HepG2 (cell line): Measurements from ENCODE around the gene DCPS. TPM values are rescaled to one million over a fixed set of nuclear protein-coding genes. Genes with fewer than 3 reads are reported as not detected.
A peak's percentile ranks its signal among the peaks of the same experiment; 100 is the strongest.

ENCODE experiments used
- ATAC-seq: fragments of 200-7000 bp; cut with Tn5 transposase; 3 replicates; pipeline ENCODE4 v1.9.1; 2020; ENCODE audit warnings: mild to moderate bottlenecking, moderate library complexity
- BruUV-seq: library from RNA; stranded (reverse); fragments of 400-500 nt; replicated peaks from 2 replicates; lab custom pipeline; 2021; lab: Mats Ljungman, UMichigan
- CTCF ChIA-PET: fragments of 300-600 bp; formaldehyde crosslinking; extraction: SDS; loops from one replicate; lab custom pipeline; 2021; ENCODE audit warnings: low total read pairs, inconsistent platforms, low intra/inter-chr PET ratio; lab: Yijun Ruan, JAX
- POLR2A ChIA-PET: fragments of 350-600 bp; sonication (Branson Sonifier 250); formaldehyde crosslinking; loops from one replicate; lab custom pipeline; 2020; ENCODE audit warnings: antibody characterized with exemption, inconsistent platforms; lab: Yijun Ruan, JAX
- DNase-seq: peaks from one replicate; pipeline ENCODE4 v3.0.0-alpha.2; 2015; ENCODE audit warnings: low spot score
- FAIRE-seq: peaks from 3 replicates; lab custom pipeline; 2011; peaks lifted over from hg19 to GRCh38; lab: Jason Lieb, UNC
- H2AFZ ChIP-seq: one replicate; pipeline ENCODE4 v1.6.1; 2011; ENCODE audit warnings: low read length, inconsistent platforms
- H3K27ac ChIP-seq: fragments of 300-600 bp; 3 replicates; pipeline ENCODE4 v1.8.0; 2011; ENCODE audit warnings: mixed run types, mild to moderate bottlenecking, mixed read lengths, low read length, inconsistent platforms; ENCODE audit not compliant: insufficient read depth; ENCODE audit errors: extremely low read length
- H3K27me3 ChIP-seq, 2 experiments: fragments of 200-600 bp in 1 of 2; 2 replicates in 1 of 2; 3 replicates in 1 of 2; pipeline versions ENCODE4 v1.6.0 to v1.8.0; 2011; ENCODE audit warnings: low read length in 2 of 2, mild to moderate bottlenecking in 2 of 2, moderate library complexity in 2 of 2, inconsistent platforms in 1 of 2; ENCODE audit not compliant: insufficient read depth in 2 of 2, control insufficient read depth in 1 of 2
- H3K36me3 ChIP-seq, 2 experiments: fragments of 200-600 bp in 1 of 2; replicated peaks in 1 of 2; 2 replicates in 1 of 2; 3 replicates in 1 of 2; pipeline versions ENCODE4 v1.5.1 to v1.8.0; 2011; ENCODE audit warnings: low read length in 2 of 2, inconsistent platforms in 1 of 2; ENCODE audit not compliant: insufficient read depth in 2 of 2, control insufficient read depth in 1 of 2
- H3K4me1 ChIP-seq: 2 replicates; pipeline ENCODE4 v1.5.1; 2012; ENCODE audit warnings: low read length, inconsistent platforms; ENCODE audit not compliant: insufficient read depth
- H3K4me2 ChIP-seq: 2 replicates; pipeline ENCODE4 v1.6.0; 2011; ENCODE audit warnings: low read depth, low read length, inconsistent platforms
- H3K4me3 ChIP-seq, 3 experiments: fragments of 200-600 bp in 1 of 3; sonication (generic), shearing (Covaris generic) in 1 of 3; replicated peaks in 1 of 3; 2 replicates each; pipeline ENCODE4 v1.5.1; 2011 to 2016; ENCODE audit warnings: low read length in 3 of 3, inconsistent platforms in 2 of 3, low read depth in 2 of 3, mild to moderate bottlenecking in 2 of 3, control low read depth in 1 of 3, mixed read lengths in 1 of 3; ENCODE audit not compliant: insufficient read depth in 1 of 3
- H3K79me2 ChIP-seq: one replicate; pipeline ENCODE4 v1.6.1; 2011; ENCODE audit warnings: low read length, inconsistent platforms; ENCODE audit not compliant: insufficient read depth
- H3K9ac ChIP-seq: 2 replicates; pipeline ENCODE4 v1.6.0; 2011; ENCODE audit warnings: mild to moderate bottlenecking, low read depth, low read length, inconsistent platforms; ENCODE audit not compliant: insufficient read depth
- H3K9me3 ChIP-seq: 2 replicates; pipeline ENCODE4 v1.5.1; 2012; ENCODE audit warnings: mild to moderate bottlenecking, low read length
- H4K20me1 ChIP-seq: 2 replicates; pipeline ENCODE4 v1.6.0; 2011; ENCODE audit warnings: inconsistent platforms, mild to moderate bottlenecking, low read length, moderate library complexity; ENCODE audit not compliant: insufficient read depth
- ATRX ChIP-seq: sonication (generic); formaldehyde crosslinking; IDR thresholded peaks from 2 replicates; pipeline ENCODE4 v1.4.0; 2020; ENCODE audit warnings: missing genetic modification reagents, borderline replicate concordance
- CEBPB ChIP-seq: IDR thresholded peaks from 2 replicates; pipeline ENCODE4 v1.6.1; 2011; ENCODE audit warnings: low read depth, low read length, improper control_type of control experiment, borderline replicate concordance
- ELF4 ChIP-seq: sonication (generic); formaldehyde crosslinking; IDR thresholded peaks from 2 replicates; pipeline ENCODE4 v1.5.0; 2020; ENCODE audit warnings: missing genetic modification reagents, mild to moderate bottlenecking, moderate library complexity, borderline replicate concordance
- EZH2 ChIP-seq: conservative IDR thresholded peaks from 2 replicates; pipeline ENCODE4 v1.6.1; 2012; ENCODE audit warnings: mild to moderate bottlenecking, low read depth, low read length, moderate library complexity
- KAT7 ChIP-seq: IDR thresholded peaks from 2 replicates; pipeline ENCODE4 v1.6.1; 2018; ENCODE audit warnings: borderline replicate concordance, missing compliant biosample characterization
- KDM2A ChIP-seq: sonication (generic); formaldehyde crosslinking; IDR thresholded peaks from 2 replicates; pipeline ENCODE4 v1.4.0; 2020; ENCODE audit warnings: low read depth, missing genetic modification reagents, borderline replicate concordance
- KDM5B ChIP-seq: sonication (generic); formaldehyde crosslinking; IDR thresholded peaks from 2 replicates; pipeline ENCODE4 v1.4.0; 2020; ENCODE audit warnings: missing genetic modification reagents, mild to moderate bottlenecking, borderline replicate concordance
- MAZ ChIP-seq, 2 experiments: sonication (generic) in 1 of 2; formaldehyde crosslinking in 1 of 2; IDR thresholded peaks; 2 replicates each; pipeline versions ENCODE4 v1.5.0 to v1.6.1; 2012 to 2020; ENCODE audit warnings: low read depth in 2 of 2, mild to moderate bottlenecking in 2 of 2, borderline replicate concordance in 1 of 2, improper control_type of control experiment in 1 of 2, low read length in 1 of 2, missing genetic modification reagents in 1 of 2, moderate library complexity in 1 of 2
- REL ChIP-seq: sonication (generic); formaldehyde crosslinking; conservative IDR thresholded peaks from 2 replicates; pipeline ENCODE4 v1.8.0; 2022; ENCODE audit warnings: mild to moderate bottlenecking, missing genetic modification reagents, moderate library complexity
- SRSF1 ChIP-seq: fragments of 200-400 bp; formaldehyde crosslinking; optimal IDR thresholded peaks from 2 replicates; pipeline ENCODE3; 2017; ENCODE audit warnings: mild to moderate bottlenecking, low read depth, low read length, moderate library complexity
- STAG1 ChIP-seq: sonication (generic); formaldehyde crosslinking; IDR thresholded peaks from 2 replicates; pipeline ENCODE4 v1.4.0; 2020; ENCODE audit warnings: missing genetic modification reagents
- TAF1 ChIP-seq: sonication (generic); formaldehyde crosslinking; IDR thresholded peaks from 2 replicates; pipeline ENCODE4 v1.4.0; 2020; ENCODE audit warnings: missing genetic modification reagents
- TEAD3 ChIP-seq: optimal IDR thresholded peaks from 2 replicates; pipeline ENCODE3; 2016; ENCODE audit warnings: borderline replicate concordance
- ZFP36L2 ChIP-seq: sonication (generic); formaldehyde crosslinking; IDR thresholded peaks from 2 replicates; pipeline ENCODE4 v1.4.0; 2020; ENCODE audit warnings: missing genetic modification reagents
- ZNF660 ChIP-seq: sonication (generic); formaldehyde crosslinking; IDR thresholded peaks from 2 replicates; pipeline ENCODE4 v1.5.1; 2020; ENCODE audit warnings: mild to moderate bottlenecking, low read depth, missing genetic modification reagents, borderline replicate concordance
- ZNF782 ChIP-seq: sonication (generic); formaldehyde crosslinking; IDR thresholded peaks from 2 replicates; pipeline ENCODE4 v1.4.0; 2020; ENCODE audit warnings: missing genetic modification reagents, mild to moderate bottlenecking, borderline replicate concordance
- WGBS: methylation state at CpG from one replicate; pipeline ENCODE4 v1.1.6; 2017; ENCODE audit warnings: low lambda C conversion rate; 5-methylcytosine and 5-hydroxymethylcytosine counted together
- in situ Hi-C: cut with HindIII; loops from 2 replicates; pipeline ENCODE4 v1.10.0; 2017; ENCODE audit warnings: low pct_unique_long_range_greater_than_20kb; ENCODE audit not compliant: extremely low pct_ligation_motif_present
- intact Hi-C: fragments of 100-400 bp; cut with micrococcal nuclease; formaldehyde crosslinking; loops from one replicate; pipeline ENCODE4 v1.10.0; 2022; ENCODE audit not compliant: unreplicated experiment
- polyA plus RNA-seq, 8 experiments: library from polyadenylated mRNA; depleted of rRNA in 3 of 8; stranded (reverse) in 7 of 8; unstranded in 1 of 8; fragments of >200 nt; fragmentation: Illumina TruSeq in 4 of 8; extraction: Trizol in 4 of 8; gene quantifications; 2 replicates each; pipeline versions ENCODE4 v1.2.1 to v1.2.3, GENCODE V29; 2011 to 2016; ENCODE audit warnings: low read depth in 4 of 8, missing spikeins in 1 of 8, mixed read lengths in 1 of 8; ENCODE audit not compliant: insufficient read depth in 1 of 8
- total RNA-seq, 5 experiments: library from RNA; depleted of rRNA; stranded (reverse); fragments of >200 nt; fragmentation: Illumina TruSeq; extraction: Trizol; gene quantifications; 2 replicates each; pipeline ENCODE4 v1.2.3, GENCODE V29; 2016; ENCODE audit warnings: low read depth in 1 of 5
- TF ChIP-seq, protein P1 (sequence below): sonication (generic); formaldehyde crosslinking; IDR thresholded peaks from 2 replicates; pipeline ENCODE4 v1.4.0; 2020; ENCODE audit warnings: missing genetic modification reagents
- TF ChIP-seq, protein P2 (sequence below): sonication (generic); formaldehyde crosslinking; IDR thresholded peaks from 2 replicates; pipeline ENCODE4 v1.5.1; 2020; ENCODE audit warnings: mild to moderate bottlenecking, moderate library complexity, missing genetic modification reagents
- TF ChIP-seq, protein P3 (sequence below): sonication (generic); formaldehyde crosslinking; IDR thresholded peaks from 2 replicates; pipeline ENCODE4 v1.4.0; 2020; ENCODE audit warnings: mild to moderate bottlenecking, missing genetic modification reagents
- TF ChIP-seq, protein P4 (sequence below): sonication (generic); formaldehyde crosslinking; conservative IDR thresholded peaks from 2 replicates; pipeline ENCODE4 v1.8.1; 2023; ENCODE audit warnings: missing genetic modification reagents

The DCPS gene
- total and polyA plus RNA-seq, 2 of the 13 experiments (the other 11 are each of a cell fraction or from before 2014, with no cell fraction given), result 21.9 to 22.5 TPM

DNA sequence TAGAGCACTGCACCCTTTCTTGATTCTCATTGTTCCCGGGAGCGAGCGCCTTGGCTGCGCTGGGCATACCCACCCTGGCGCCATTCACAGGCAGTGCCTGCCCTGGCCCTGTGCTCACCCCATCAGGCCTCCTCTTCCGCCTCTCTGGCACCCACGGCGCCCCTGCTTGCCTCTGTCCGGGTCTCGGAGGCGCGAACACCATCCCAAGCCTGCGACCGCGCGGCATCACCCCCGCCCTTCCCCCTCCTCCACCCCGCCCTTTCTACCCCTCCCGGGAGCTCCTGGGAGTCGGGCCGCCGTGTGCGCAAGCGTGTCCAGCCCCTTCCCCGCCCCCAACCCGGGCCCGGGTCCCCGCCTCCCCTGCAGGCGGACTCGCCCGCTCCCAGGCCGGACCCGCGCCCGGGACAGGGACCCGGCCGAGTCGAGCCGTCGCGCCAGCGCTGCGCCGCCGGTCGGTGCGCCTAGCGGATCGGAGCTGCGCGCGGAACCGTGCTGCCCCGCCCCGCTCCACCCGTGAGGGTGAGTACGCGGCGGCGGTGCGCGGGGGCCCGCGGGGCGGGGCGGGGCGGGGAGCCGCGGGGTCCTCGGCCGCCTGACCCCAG, 51.6 kb downstream of the DCPS start, which contains the start of gene ST3GAL4:
TSS of gene ST3GAL4 (plus strand) at position 363 of the 602 bp plus-strand sequence. CDS start 50,470 bp downstream, outside the sequence.
- in situ Hi-C loops (no loop called here), intact Hi-C loops (no loop called here)
- Histone ChIP-seq H3K9me3 (no peaks in the 10 kb centered on the region), H4K20me1 (no peaks in the 10 kb centered on the region), H3K4me2 (peak within 1 kb of the TSS; percentile 91), H3K27me3 (no peaks in the 10 kb centered on the region; a peak in 1 of 5 replicates), H3K79me2 (peaks cover 20% of the 10 kb centered on the region), H3K36me3 (no peaks in the 10 kb centered on the region), H2AFZ (peak within 1 kb of the TSS; percentile 51), H3K9ac (peak within 1 kb of the TSS; percentile 87), H3K4me3 (peak within 1 kb of the TSS; percentile 86 to 97 (median 86)), H3K27ac (peak within 1 kb of the TSS; percentile 77), H3K4me1 (peaks cover 43% of the 10 kb centered on the region)
- peak; percentile 68 for DNase-seq
- CTCF ChIA-PET, result no interaction called here
- BruUV-seq, result no TSS peak
- no CpG with 5 or more reads among the region's 71 CpGs for whole genome bisulfite sequencing
- POLR2A ChIA-PET, result interaction anchor here (0.7 to 3.7 kb wide), 6 partner anchors 9 to 86 kb away, joined by 3 to 24 read pairs (median 4); partner anchors contain the start of genes DCPS, FOXRED1 and SRPRA
- peak; percentile 69 for ATAC-seq
- FAIRE-seq, result no peak
- no peak for TF ChIP-seq ELF4 (CRISPR knock-in tag)
- no peak for TF ChIP-seq ZNF660
- no peak for TF ChIP-seq ATRX (CRISPR knock-in tag)
- TF ChIP-seq, protein P1, sequence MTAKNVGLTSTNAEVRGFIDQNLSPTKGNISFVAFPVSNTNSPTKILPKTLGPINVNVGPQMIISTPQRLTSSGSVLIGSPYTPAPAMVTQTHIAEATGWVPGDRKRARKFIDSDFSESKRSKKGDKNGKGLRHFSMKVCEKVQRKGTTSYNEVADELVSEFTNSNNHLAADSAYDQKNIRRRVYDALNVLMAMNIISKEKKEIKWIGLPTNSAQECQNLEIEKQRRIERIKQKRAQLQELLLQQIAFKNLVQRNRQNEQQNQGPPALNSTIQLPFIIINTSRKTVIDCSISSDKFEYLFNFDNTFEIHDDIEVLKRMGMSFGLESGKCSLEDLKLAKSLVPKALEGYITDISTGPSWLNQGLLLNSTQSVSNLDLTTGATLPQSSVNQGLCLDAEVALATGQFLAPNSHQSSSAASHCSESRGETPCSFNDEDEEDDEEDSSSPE (CRISPR knock-in tag), result no peak
- peak; percentile 96 for TF ChIP-seq MAZ (IDR thresholded peaks at IDR 0.05; ENCODE audit: borderline replicate concordance, low read depth, low read length)
- 0 out of 2 replicates have a peak, but pooled peaks have one; percentile 24 for TF ChIP-seq MAZ (CRISPR knock-in tag; IDR thresholded peaks at IDR 0.05; ENCODE audit: low read depth)
- no peak for TF ChIP-seq REL (CRISPR knock-in tag)
- peak; percentile 4; the same call in 1 of the 2 replicates for TF ChIP-seq KDM2A (CRISPR knock-in tag)
- no peak for TF ChIP-seq EZH2
- TF ChIP-seq STAG1 (CRISPR knock-in tag), result no peak
- TF ChIP-seq SRSF1, result no peak
- TF ChIP-seq, protein P2, sequence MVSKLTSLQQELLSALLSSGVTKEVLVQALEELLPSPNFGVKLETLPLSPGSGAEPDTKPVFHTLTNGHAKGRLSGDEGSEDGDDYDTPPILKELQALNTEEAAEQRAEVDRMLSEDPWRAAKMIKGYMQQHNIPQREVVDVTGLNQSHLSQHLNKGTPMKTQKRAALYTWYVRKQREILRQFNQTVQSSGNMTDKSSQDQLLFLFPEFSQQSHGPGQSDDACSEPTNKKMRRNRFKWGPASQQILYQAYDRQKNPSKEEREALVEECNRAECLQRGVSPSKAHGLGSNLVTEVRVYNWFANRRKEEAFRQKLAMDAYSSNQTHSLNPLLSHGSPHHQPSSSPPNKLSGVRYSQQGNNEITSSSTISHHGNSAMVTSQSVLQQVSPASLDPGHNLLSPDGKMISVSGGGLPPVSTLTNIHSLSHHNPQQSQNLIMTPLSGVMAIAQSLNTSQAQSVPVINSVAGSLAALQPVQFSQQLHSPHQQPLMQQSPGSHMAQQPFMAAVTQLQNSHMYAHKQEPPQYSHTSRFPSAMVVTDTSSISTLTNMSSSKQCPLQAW (CRISPR knock-in tag), result no peak
- TF ChIP-seq KDM5B (CRISPR knock-in tag), result no peak
- TF ChIP-seq TEAD3 (CRISPR knock-in tag), result peak; percentile 12
- TF ChIP-seq, protein P3, sequence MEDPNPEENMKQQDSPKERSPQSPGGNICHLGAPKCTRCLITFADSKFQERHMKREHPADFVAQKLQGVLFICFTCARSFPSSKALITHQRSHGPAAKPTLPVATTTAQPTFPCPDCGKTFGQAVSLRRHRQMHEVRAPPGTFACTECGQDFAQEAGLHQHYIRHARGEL (CRISPR knock-in tag), result no peak
- no peak for TF ChIP-seq CEBPB
- 0 out of 2 replicates have a peak, but pooled peaks have one; percentile 45 for TF ChIP-seq KAT7 (CRISPR knock-in tag)
- TF ChIP-seq ZFP36L2 (CRISPR knock-in tag), result no peak
- TF ChIP-seq TAF1 (CRISPR knock-in tag), result peak; percentile 70; the same call in 1 of the 2 replicates
- no peak for TF ChIP-seq ZNF782 (CRISPR knock-in tag)
- TF ChIP-seq, protein P4, sequence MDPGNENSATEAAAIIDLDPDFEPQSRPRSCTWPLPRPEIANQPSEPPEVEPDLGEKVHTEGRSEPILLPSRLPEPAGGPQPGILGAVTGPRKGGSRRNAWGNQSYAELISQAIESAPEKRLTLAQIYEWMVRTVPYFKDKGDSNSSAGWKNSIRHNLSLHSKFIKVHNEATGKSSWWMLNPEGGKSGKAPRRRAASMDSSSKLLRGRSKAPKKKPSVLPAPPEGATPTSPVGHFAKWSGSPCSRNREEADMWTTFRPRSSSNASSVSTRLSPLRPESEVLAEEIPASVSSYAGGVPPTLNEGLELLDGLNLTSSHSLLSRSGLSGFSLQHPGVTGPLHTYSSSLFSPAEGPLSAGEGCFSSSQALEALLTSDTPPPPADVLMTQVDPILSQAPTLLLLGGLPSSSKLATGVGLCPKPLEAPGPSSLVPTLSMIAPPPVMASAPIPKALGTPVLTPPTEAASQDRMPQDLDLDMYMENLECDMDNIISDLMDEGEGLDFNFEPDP (CRISPR knock-in tag), result no peak
